Measurements from ENCODE around the gene PUM2.

DNA sequence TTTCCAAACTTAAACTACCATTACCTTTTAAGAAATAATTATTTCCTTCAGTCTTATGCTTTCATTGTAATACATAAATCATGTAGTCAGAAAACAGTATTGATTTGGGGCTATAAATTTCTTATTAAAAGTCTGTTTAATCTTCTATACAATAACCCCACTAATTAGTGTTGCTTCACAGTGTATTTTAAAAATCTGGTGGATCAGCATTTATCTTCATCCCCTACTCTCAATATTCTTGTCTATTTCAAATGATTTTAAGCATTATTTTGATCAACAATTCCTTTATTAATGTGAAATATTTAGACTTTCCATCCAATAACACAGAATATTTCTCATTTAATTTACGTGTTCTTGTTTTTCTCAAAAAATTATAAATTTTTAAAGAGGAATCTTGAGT is 93.2 kb downstream of the PUM2 start:
- TF ChIP-seq, protein P1, sequence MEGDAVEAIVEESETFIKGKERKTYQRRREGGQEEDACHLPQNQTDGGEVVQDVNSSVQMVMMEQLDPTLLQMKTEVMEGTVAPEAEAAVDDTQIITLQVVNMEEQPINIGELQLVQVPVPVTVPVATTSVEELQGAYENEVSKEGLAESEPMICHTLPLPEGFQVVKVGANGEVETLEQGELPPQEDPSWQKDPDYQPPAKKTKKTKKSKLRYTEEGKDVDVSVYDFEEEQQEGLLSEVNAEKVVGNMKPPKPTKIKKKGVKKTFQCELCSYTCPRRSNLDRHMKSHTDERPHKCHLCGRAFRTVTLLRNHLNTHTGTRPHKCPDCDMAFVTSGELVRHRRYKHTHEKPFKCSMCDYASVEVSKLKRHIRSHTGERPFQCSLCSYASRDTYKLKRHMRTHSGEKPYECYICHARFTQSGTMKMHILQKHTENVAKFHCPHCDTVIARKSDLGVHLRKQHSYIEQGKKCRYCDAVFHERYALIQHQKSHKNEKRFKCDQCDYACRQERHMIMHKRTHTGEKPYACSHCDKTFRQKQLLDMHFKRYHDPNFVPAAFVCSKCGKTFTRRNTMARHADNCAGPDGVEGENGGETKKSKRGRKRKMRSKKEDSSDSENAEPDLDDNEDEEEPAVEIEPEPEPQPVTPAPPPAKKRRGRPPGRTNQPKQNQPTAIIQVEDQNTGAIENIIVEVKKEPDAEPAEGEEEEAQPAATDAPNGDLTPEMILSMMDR (optimal IDR thresholded peaks at IDR 0.05 in 1 of 3, IDR thresholded peaks at IDR 0.05 in 1 of 3, conservative IDR thresholded peaks at IDR 0.05 in 1 of 3; ENCODE audit: extremely low read depth in 1 of 3, insufficient read depth in 2 of 3, low read length in 3 of 3): no peak
- no peak for TF ChIP-seq EZH2 (IDR thresholded peaks at IDR 0.05; ENCODE audit: low read length)
